Measurements from ENCODE around the gene HERPUD2. TPM values are rescaled to one million over a fixed set of nuclear protein-coding genes. Genes with fewer than 3 reads are reported as not detected.

HERPUD2 gene
- polyA plus RNA-seq, 1 of the 3 experiments (the other 2 are of a cell fraction), result 39.2 TPM

GRCh38 chr7:35646289-35647023, 48.5 kb downstream of the HERPUD2 start (continued):
- TF ChIP-seq ZBTB33 (IDR thresholded peaks at IDR 0.05; ENCODE audit: borderline replicate concordance, low read depth) (no peak), POLR2AphosphoS5 (IDR thresholded peaks at IDR 0.05; ENCODE audit: low read depth, low read length) (no peak), USF1 (IDR thresholded peaks at IDR 0.05; ENCODE audit: borderline replicate concordance, low read depth) (no peak), RXRA (IDR thresholded peaks at IDR 0.05; ENCODE audit: borderline replicate concordance, low read depth) (no peak)

- no peak for TF ChIP-seq TAF1 (IDR thresholded peaks at IDR 0.05; ENCODE audit: borderline replicate concordance, low read depth, low read length)
- Histone ChIP-seq H3K9me2 (no peaks in the 10 kb centered on the region), H3K4me2 (no peak overlapping the region), H3K4me1 (ENCODE audit: control insufficient read depth in 1 of 2, insufficient read depth in 2 of 2, low read depth in 1 of 2, low read length in 1 of 2) (peaks cover 0 to 4% of the 10 kb centered on the region in 2 experiments; a peak in 3 of 4 replicates), H4K20me1 (ENCODE audit: insufficient read depth) (peaks cover 32% of the 10 kb centered on the region), H3K36me3 (replicated peaks in 1 of 2; ENCODE audit: control insufficient read depth in 1 of 2, insufficient read depth in 2 of 2, low read length in 1 of 2) (peaks cover 7 to 21% of the 10 kb centered on the region in 2 experiments), H3K4me3 (ENCODE audit: low read depth in 2 of 2, low read length in 1 of 2) (no peak overlapping the region), H3K9ac (no peak overlapping the region), H3K79me2 (ENCODE audit: insufficient read depth) (peaks cover 58% of the 10 kb centered on the region), H3F3A (replicated peaks; ENCODE audit: insufficient read depth) (no peaks in the 10 kb centered on the region), H2AFZ (ENCODE audit: low read depth) (no peak overlapping the region), H3K27ac (ENCODE audit: low read depth in 2 of 2, low read length in 1 of 2) (no peak overlapping the region), H3K9me3 (no peaks in the 10 kb centered on the region), H3K27me3 (ENCODE audit: insufficient read depth) (no peaks in the 10 kb centered on the region)
- WGBS (ENCODE audit: low lambda C conversion rate), result 97% methylated on average over 4 of the region's 4 CpGs
- no peak for DNase-seq
- ChIA-PET CTCF (interaction anchor here (2.5 kb wide), 1 partner anchor 21 kb away, joined by 13 read pairs; no protein-coding TSS in a partner anchor), POLR2A (interaction anchor here (0.6 kb wide), 1 partner anchor 9 kb away, joined by 3 read pairs; no protein-coding TSS in a partner anchor)
These were observed 49.2 kb downstream of the HERPUD2 start for GRCh38 chr7:35645691-35646090.

- CTCF ChIA-PET, result interaction anchor here (0.9 to 3.8 kb wide), 8 partner anchors 9 to 589 kb away, joined by 3 to 14 read pairs (median 3); no protein-coding TSS in a partner anchor
- WGBS (ENCODE audit: low lambda C conversion rate), result 83% methylated on average over 3 of the region's 3 CpGs
- peak; percentile 5; the same call in 1 of the 2 replicates for TF ChIP-seq RAD21 (IDR thresholded peaks at IDR 0.05; ENCODE audit: low read length)
- no peak for TF ChIP-seq TCF12 (IDR thresholded peaks at IDR 0.05)
- no peak for TF ChIP-seq FOXJ3 (CRISPR knock-in tag; IDR thresholded peaks at IDR 0.05)
- TF ChIP-seq USF1 (IDR thresholded peaks at IDR 0.05; ENCODE audit: borderline replicate concordance, low read depth), result no peak
- no peak for TF ChIP-seq REST (IDR thresholded peaks at IDR 0.05; ENCODE audit: low read depth, low read length)
- TF ChIP-seq JUND (IDR thresholded peaks at IDR 0.05), result peak; percentile 48
- no peak for TF ChIP-seq MAX (IDR thresholded peaks at IDR 0.05; ENCODE audit: low read depth)
- peak in 1 of 2 experiments; percentile 1; a peak in 1 of 4 replicates for TF ChIP-seq EP300 (IDR thresholded peaks at IDR 0.05; ENCODE audit: borderline replicate concordance in 1 of 2, low read depth in 1 of 2, low read length in 1 of 2)
These were observed 64.6 kb downstream of the HERPUD2 start for GRCh38 chr7:35630024-35630972.

More at GRCh38 chr7:35630024-35630972, 64.6 kb downstream of the HERPUD2 start:
- H3K9me3 ChIP-seq, result no peaks in the 10 kb centered on the region
- peaks cover 65 to 69% of the 10 kb centered on the region in 2 experiments for H3K36me3 ChIP-seq (replicated peaks in 1 of 2; ENCODE audit: control insufficient read depth in 1 of 2, insufficient read depth in 2 of 2, low read length in 1 of 2)
- no peak overlapping the region for H3K9ac ChIP-seq
- H3K9me2 ChIP-seq, result no peaks in the 10 kb centered on the region
- H2AFZ ChIP-seq (ENCODE audit: low read depth), result no peak overlapping the region
- peaks cover 29% of the 10 kb centered on the region for H3F3A ChIP-seq (replicated peaks; ENCODE audit: insufficient read depth)
- POLR2A ChIA-PET, result interaction anchor here (0.8 kb wide), 1 partner anchor 64 kb away, joined by 3 read pairs; no protein-coding TSS in a partner anchor
- H4K20me1 ChIP-seq (ENCODE audit: insufficient read depth), result no peaks in the 10 kb centered on the region; the same call in 1 of the 2 replicates
- no peak for DNase-seq
- no peaks in the 10 kb centered on the region for H3K79me2 ChIP-seq (ENCODE audit: insufficient read depth)
- no peak overlapping the region for H3K4me2 ChIP-seq
- H3K4me1 ChIP-seq (ENCODE audit: control insufficient read depth in 1 of 2, insufficient read depth in 2 of 2, low read depth in 1 of 2, low read length in 1 of 2), result peaks cover 10 to 12% of the 10 kb centered on the region in 2 experiments; a peak in 3 of 4 replicates
- H3K27me3 ChIP-seq (ENCODE audit: insufficient read depth), result no peaks in the 10 kb centered on the region
- H3K27ac ChIP-seq (ENCODE audit: low read depth in 2 of 2, low read length in 1 of 2), result peak overlapping the region in 1 of 2 experiments; percentile 56; a peak in 3 of 4 replicates
- H3K4me3 ChIP-seq (ENCODE audit: low read depth in 2 of 2, low read length in 1 of 2), result no peak overlapping the region
